Loucy (cell line): Measurements from ENCODE around the gene TMTC2.
A peak's percentile ranks its signal among the peaks of the same experiment; 100 is the strongest.

Experiments
- H2AFZ ChIP-seq: fragments of 200-600 bp; sonication (generic); 2 replicates; pipeline ENCODE4 v1.6.0; 2016; ENCODE audit warnings: antibody characterized with exemption, mild to moderate bottlenecking, low read length, moderate library complexity
- H3F3A ChIP-seq: fragments of 200-600 bp; 2 replicates; pipeline ENCODE4 v1.6.0; 2016; ENCODE audit warnings: antibody characterized with exemption, low read depth, mild to moderate bottlenecking
- H3K27me3 ChIP-seq: fragments of 200-600 bp; sonication (generic); 2 replicates; pipeline ENCODE4 v1.6.1; 2014; ENCODE audit warnings: low read length, mild to moderate bottlenecking; ENCODE audit not compliant: insufficient read depth, poor library complexity, severe bottlenecking
- H3K36me3 ChIP-seq: fragments of 200-600 bp; sonication (generic); 2 replicates; pipeline ENCODE4 v1.6.1; 2016; ENCODE audit warnings: low read length; ENCODE audit not compliant: insufficient read depth
- H3K4me1 ChIP-seq: fragments of 200-600 bp; sonication (generic); 2 replicates; pipeline ENCODE4 v1.5.1; 2014; ENCODE audit warnings: low read length, mild to moderate bottlenecking; ENCODE audit not compliant: insufficient read depth, poor library complexity, severe bottlenecking
- H3K4me2 ChIP-seq: fragments of 200-600 bp; sonication (generic); 2 replicates; pipeline ENCODE4 v1.6.0; 2014; ENCODE audit warnings: antibody characterized with exemption, low read length, low read depth, mild to moderate bottlenecking; ENCODE audit not compliant: poor library complexity, severe bottlenecking
- H3K4me3 ChIP-seq: fragments of 200-600 bp; sonication (generic); 2 replicates; pipeline ENCODE4 v1.5.1; 2014; ENCODE audit warnings: low read length, mild to moderate bottlenecking, mixed read lengths; ENCODE audit not compliant: poor library complexity, severe bottlenecking
- H3K79me2 ChIP-seq: fragments of 200-600 bp; sonication (generic); 2 replicates; pipeline ENCODE4 v1.6.1; 2014; ENCODE audit warnings: low read length; ENCODE audit not compliant: insufficient read depth
- H3K9ac ChIP-seq: fragments of 200-600 bp; sonication (generic); 2 replicates; pipeline ENCODE4 v1.6.0; 2014; ENCODE audit warnings: mild to moderate bottlenecking, low read depth, low read length, moderate library complexity; ENCODE audit not compliant: poor library complexity, severe bottlenecking
- H3K9me2 ChIP-seq: fragments of 200-600 bp; sonication (generic); replicated peaks from 2 replicates; pipeline ENCODE4 v1.6.1; 2016; ENCODE audit warnings: low read depth, low read length, mixed read lengths
- H3K9me3 ChIP-seq: fragments of 200-600 bp; sonication (generic); 2 replicates; pipeline ENCODE4 v1.6.1; 2014; ENCODE audit warnings: mild to moderate bottlenecking, antibody characterized with exemption, low read length, low read depth; ENCODE audit not compliant: insufficient read depth
- H4K20me1 ChIP-seq: fragments of 200-600 bp; sonication (generic); 2 replicates; pipeline ENCODE4 v1.6.0; 2014; ENCODE audit warnings: antibody characterized with exemption, low read length, mild to moderate bottlenecking; ENCODE audit not compliant: insufficient read depth, poor library complexity, severe bottlenecking
- CTCF ChIP-seq: fragments of 200-600 bp; sonication (generic); conservative IDR thresholded peaks from 2 replicates; pipeline ENCODE4 v1.5.1; 2014; ENCODE audit warnings: mild to moderate bottlenecking, antibody characterized with exemption, low read length
- EZH2phosphoT487 ChIP-seq: fragments of 200-600 bp; IDR thresholded peaks from 2 replicates; pipeline ENCODE4 v1.6.1; 2018; ENCODE audit warnings: antibody characterized with exemption, mild to moderate bottlenecking, moderate library complexity, borderline replicate concordance

TMTC2 gene

GRCh38 chr12:82682326-82682725, 4.4 kb upstream of the TMTC2 start:
- H4K20me1 ChIP-seq: no peaks in the 10 kb centered on the region
- no peak overlapping the region for H2AFZ ChIP-seq
- no peaks in the 10 kb centered on the region for H3K36me3 ChIP-seq
- H3K9me3 ChIP-seq: no peaks in the 10 kb centered on the region
- no peaks in the 10 kb centered on the region for H3K9me2 ChIP-seq
- H3K4me1 ChIP-seq: no peaks in the 10 kb centered on the region
- no peaks in the 10 kb centered on the region for H3K79me2 ChIP-seq
- H3K27me3 ChIP-seq: no peaks in the 10 kb centered on the region
- H3K4me2 ChIP-seq: no peak overlapping the region
- no peak for TF ChIP-seq CTCF
- no peak for TF ChIP-seq EZH2phosphoT487
- H3F3A ChIP-seq: no peaks in the 10 kb centered on the region
- no peak overlapping the region for H3K9ac ChIP-seq
- no peak overlapping the region for H3K4me3 ChIP-seq

GRCh38 chr12:82682851-82683261, 3.9 kb upstream of the TMTC2 start:
- H3K4me1 ChIP-seq: no peaks in the 10 kb centered on the region
- no peaks in the 10 kb centered on the region for H3K9me2 ChIP-seq
- H3K36me3 ChIP-seq: no peaks in the 10 kb centered on the region
- no peaks in the 10 kb centered on the region for H3K79me2 ChIP-seq
- TF ChIP-seq EZH2phosphoT487: no peak
- TF ChIP-seq CTCF: no peak
- H4K20me1 ChIP-seq: no peaks in the 10 kb centered on the region
- H3F3A ChIP-seq: no peaks in the 10 kb centered on the region
- H3K4me3 ChIP-seq: no peak overlapping the region
- H3K9ac ChIP-seq: no peak overlapping the region
- H3K9me3 ChIP-seq: no peaks in the 10 kb centered on the region
- no peak overlapping the region for H3K4me2 ChIP-seq
- H2AFZ ChIP-seq: no peak overlapping the region
- no peaks in the 10 kb centered on the region for H3K27me3 ChIP-seq

GRCh38 chr12:82685790-82686167, 927 bp upstream of the TMTC2 start:
- H3F3A ChIP-seq: no peaks in the 10 kb centered on the region
- H3K4me3 ChIP-seq: no peak overlapping the region
- H3K27me3 ChIP-seq: no peaks in the 10 kb centered on the region
- no peaks in the 10 kb centered on the region for H3K79me2 ChIP-seq
- H3K36me3 ChIP-seq: no peaks in the 10 kb centered on the region
- H3K4me1 ChIP-seq: no peaks in the 10 kb centered on the region
- no peak overlapping the region for H3K9ac ChIP-seq
- no peaks in the 10 kb centered on the region for H3K9me3 ChIP-seq
- H3K4me2 ChIP-seq: no peak overlapping the region
- no peak overlapping the region for H2AFZ ChIP-seq
- H4K20me1 ChIP-seq: no peaks in the 10 kb centered on the region
- H3K9me2 ChIP-seq: no peaks in the 10 kb centered on the region
- peak; percentile 62 for TF ChIP-seq CTCF
- no peak for TF ChIP-seq EZH2phosphoT487
